AG04450 (cell line): ENCODE data around the gene STARD6. TPM values are rescaled to one million over a fixed set of nuclear protein-coding genes. Genes with fewer than 3 reads are reported as not detected.

ENCODE experiments used
- CTCF ChIA-PET: fragments of 300-600, 350-600 bp; formaldehyde crosslinking; extraction: SDS; loops from one replicate; lab custom pipeline; 2022; ENCODE audit warnings: antibody characterized with exemption, inconsistent platforms; lab: Charles Lee
- POLR2A ChIA-PET: fragments of 350-600 bp; formaldehyde crosslinking; extraction: SDS; loops from one replicate; lab custom pipeline; 2021; ENCODE audit warnings: antibody characterized with exemption, inconsistent platforms; lab: Yijun Ruan, JAX
- DNase-seq: peaks from one replicate; pipeline ENCODE4 v3.0.0-alpha.2; 2011; ENCODE audit warnings: low read depth, low spot score
- H3K27ac ChIP-seq: one replicate; pipeline ENCODE4 v1.5.1; 2012; ENCODE audit warnings: low read depth, low read length, control low read depth
- H3K27me3 ChIP-seq: one replicate; pipeline ENCODE4 v1.6.0; 2012; ENCODE audit warnings: low read length; ENCODE audit not compliant: control insufficient read depth, insufficient read depth
- H3K4me3 ChIP-seq: 2 replicates; pipeline ENCODE4 v1.5.1; 2011; ENCODE audit warnings: mild to moderate bottlenecking, low read depth, low read length, control low read depth
- H3K9me3 ChIP-seq: 2 replicates; pipeline ENCODE4 v1.5.1; 2012; ENCODE audit warnings: low read length; ENCODE audit not compliant: control insufficient read depth, insufficient read depth
- polyA plus RNA-seq: library from polyadenylated mRNA; depleted of rRNA; stranded (reverse); fragments of >200 nt; gene quantifications from 2 replicates; pipeline ENCODE4 v1.2.3, GENCODE V29; 2011
- TF ChIP-seq, protein P1 (sequence below): IDR thresholded peaks from 2 replicates; pipeline ENCODE4 v1.5.1; 2011; ENCODE audit warnings: low read depth, low read length, control low read depth, inconsistent platforms

Gene STARD6
- polyA plus RNA-seq, 1 experiment = 0.14 TPM

DNA sequence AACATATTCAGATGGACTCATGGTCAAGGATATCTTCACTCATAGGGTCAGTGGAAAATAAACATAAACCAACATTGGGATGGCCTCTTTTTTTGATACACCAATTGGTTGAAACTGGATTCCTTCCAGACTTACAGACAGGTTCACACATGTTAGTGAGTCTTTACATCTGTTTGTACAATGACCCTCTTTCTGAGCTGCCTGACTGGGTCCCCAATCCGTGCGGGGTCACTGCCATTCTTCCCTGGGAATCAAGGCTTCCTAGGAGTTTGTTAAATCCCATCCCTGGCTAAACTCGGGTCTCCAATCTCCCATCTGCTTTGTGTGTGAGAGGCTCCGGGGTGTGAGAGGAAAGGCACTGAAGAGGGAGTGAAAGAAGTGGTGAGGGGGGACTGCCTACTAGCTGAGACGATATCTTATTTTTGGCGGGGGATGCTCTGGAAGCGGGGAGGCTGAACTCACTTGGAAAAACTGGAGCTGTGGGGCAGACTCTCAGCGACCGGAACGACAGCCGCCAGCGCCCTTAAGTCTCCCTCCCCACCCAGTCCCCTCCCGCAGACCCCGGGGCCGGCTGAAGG lies 487 bp downstream of the STARD6 start:
- ChIA-PET POLR2A (interaction anchor here (0.6 kb wide), 1 partner anchor 88 kb away, joined by 4 read pairs; the partner anchor contains the start of gene POLI), CTCF (interaction anchor here (0.6 to 4.3 kb wide), 6 partner anchors 11 to 314 kb away, joined by 3 to 35 read pairs (median 4); no protein-coding TSS in a partner anchor)
- H3K4me3 ChIP-seq = peak overlapping the region; percentile 89
- TF ChIP-seq, protein P1, sequence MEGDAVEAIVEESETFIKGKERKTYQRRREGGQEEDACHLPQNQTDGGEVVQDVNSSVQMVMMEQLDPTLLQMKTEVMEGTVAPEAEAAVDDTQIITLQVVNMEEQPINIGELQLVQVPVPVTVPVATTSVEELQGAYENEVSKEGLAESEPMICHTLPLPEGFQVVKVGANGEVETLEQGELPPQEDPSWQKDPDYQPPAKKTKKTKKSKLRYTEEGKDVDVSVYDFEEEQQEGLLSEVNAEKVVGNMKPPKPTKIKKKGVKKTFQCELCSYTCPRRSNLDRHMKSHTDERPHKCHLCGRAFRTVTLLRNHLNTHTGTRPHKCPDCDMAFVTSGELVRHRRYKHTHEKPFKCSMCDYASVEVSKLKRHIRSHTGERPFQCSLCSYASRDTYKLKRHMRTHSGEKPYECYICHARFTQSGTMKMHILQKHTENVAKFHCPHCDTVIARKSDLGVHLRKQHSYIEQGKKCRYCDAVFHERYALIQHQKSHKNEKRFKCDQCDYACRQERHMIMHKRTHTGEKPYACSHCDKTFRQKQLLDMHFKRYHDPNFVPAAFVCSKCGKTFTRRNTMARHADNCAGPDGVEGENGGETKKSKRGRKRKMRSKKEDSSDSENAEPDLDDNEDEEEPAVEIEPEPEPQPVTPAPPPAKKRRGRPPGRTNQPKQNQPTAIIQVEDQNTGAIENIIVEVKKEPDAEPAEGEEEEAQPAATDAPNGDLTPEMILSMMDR = no peak
- DNase-seq = no peak
- no peaks in the 10 kb centered on the region for H3K27me3 ChIP-seq
- H3K27ac ChIP-seq = no peak overlapping the region
- no peaks in the 10 kb centered on the region; the same call in 1 of the 2 replicates for H3K9me3 ChIP-seq

GRCh38 chr18:54351186-54351585 lies 6.5 kb downstream of the STARD6 start:
- DNase-seq = no peak
- Histone ChIP-seq H3K9me3 (no peaks in the 10 kb centered on the region), H3K27ac (no peak overlapping the region), H3K4me3 (no peak overlapping the region), H3K27me3 (no peaks in the 10 kb centered on the region)
- ChIA-PET POLR2A (no interaction called here), CTCF (no interaction called here)
- TF ChIP-seq, protein P1 = no peak

DNA sequence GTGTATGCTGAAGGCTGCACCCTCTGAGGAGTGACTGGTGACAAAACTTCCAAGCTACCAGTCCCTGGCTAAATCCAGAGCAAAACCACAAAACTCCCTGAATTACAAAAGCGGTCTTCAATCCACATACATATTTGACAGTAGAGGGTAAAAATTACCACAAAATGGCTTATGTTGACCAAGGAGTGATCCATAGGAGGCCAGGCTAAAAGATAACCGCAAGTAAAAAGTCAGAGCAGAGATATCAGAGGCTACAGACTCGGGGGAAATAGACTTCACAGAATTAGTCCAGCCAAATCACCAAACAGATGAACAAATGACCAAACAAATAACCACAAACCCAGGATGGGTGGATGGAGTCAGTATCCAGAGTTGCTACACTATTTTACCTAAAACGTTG lies 19.4 kb downstream of the STARD6 start:
- no peak overlapping the region for H3K4me3 ChIP-seq
- H3K9me3 ChIP-seq = no peaks in the 10 kb centered on the region; the same call in 1 of the 2 replicates
- CTCF ChIA-PET = no interaction called here
- no peaks in the 10 kb centered on the region for H3K27me3 ChIP-seq
- no peak overlapping the region for H3K27ac ChIP-seq
- POLR2A ChIA-PET = no interaction called here
- no peak for DNase-seq
- TF ChIP-seq, protein P1 = no peak

GRCh38 chr18:54335638-54336173 lies 22.0 kb downstream of the STARD6 start:
- POLR2A ChIA-PET = no interaction called here
- CTCF ChIA-PET = no interaction called here

More at GRCh38 chr18:54335638-54336173, 22.0 kb downstream of the STARD6 start:
- DNase-seq = no peak
- H3K9me3 ChIP-seq = no peaks in the 10 kb centered on the region
- no peak overlapping the region for H3K4me3 ChIP-seq
- H3K27ac ChIP-seq = no peak overlapping the region
- no peaks in the 10 kb centered on the region for H3K27me3 ChIP-seq
- TF ChIP-seq, protein P1 = no peak
